Prostate gland (tissue), 2 donors: ENCODE results near the gene PSMC2.

Experiments used
- POLR2A ChIP-seq: fragments of 450-650 bp; IDR thresholded peaks from one replicate; pipeline ENCODE4 v1.6.1; 2016; ENCODE audit warnings: antibody characterized with exemption, mild to moderate bottlenecking
- TF ChIP-seq, protein P1 (sequence below), 4 experiments: fragments of 200-600 bp in 2 of 4; fragments of 450-650 bp in 2 of 4; sonication (generic) in 2 of 4; IDR thresholded peaks; 1 replicate in 3 of 4; 2 replicates in 1 of 4; pipeline ENCODE4 v1.5.1; 2016 to 2019; ENCODE audit warnings: antibody characterized with exemption in 4 of 4, mild to moderate bottlenecking in 2 of 4, moderate library complexity in 2 of 4

DNA sequence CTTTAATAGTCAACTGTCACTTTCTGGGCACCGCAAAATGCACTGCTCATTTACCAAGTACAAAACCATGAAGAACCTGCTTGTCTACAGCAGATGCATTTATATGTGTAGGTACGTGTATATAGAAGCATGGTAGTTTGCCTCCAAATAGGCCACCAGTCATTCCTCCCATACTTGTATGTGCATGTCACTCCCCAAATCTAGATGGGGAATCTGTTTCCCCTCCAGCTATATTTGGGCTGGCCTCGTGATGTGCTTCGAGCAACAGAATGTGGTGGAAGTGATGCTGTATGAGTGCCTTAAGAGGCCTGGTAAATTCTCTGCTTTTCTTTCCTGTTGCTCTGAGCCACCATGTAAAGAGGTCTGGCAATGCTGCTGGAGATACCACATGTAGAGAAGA is 47.1 kb downstream of the PSMC2 start:
- TF ChIP-seq, protein P1, sequence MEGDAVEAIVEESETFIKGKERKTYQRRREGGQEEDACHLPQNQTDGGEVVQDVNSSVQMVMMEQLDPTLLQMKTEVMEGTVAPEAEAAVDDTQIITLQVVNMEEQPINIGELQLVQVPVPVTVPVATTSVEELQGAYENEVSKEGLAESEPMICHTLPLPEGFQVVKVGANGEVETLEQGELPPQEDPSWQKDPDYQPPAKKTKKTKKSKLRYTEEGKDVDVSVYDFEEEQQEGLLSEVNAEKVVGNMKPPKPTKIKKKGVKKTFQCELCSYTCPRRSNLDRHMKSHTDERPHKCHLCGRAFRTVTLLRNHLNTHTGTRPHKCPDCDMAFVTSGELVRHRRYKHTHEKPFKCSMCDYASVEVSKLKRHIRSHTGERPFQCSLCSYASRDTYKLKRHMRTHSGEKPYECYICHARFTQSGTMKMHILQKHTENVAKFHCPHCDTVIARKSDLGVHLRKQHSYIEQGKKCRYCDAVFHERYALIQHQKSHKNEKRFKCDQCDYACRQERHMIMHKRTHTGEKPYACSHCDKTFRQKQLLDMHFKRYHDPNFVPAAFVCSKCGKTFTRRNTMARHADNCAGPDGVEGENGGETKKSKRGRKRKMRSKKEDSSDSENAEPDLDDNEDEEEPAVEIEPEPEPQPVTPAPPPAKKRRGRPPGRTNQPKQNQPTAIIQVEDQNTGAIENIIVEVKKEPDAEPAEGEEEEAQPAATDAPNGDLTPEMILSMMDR (IDR thresholded peaks at IDR 0.05) = no peak
- no peak for TF ChIP-seq POLR2A
